ENCODE measurements around the gene USP12.
"Not testable (repeated sequence)": the region's sequence is repeated elsewhere in the genome, so short reads cannot be mapped to it uniquely, and the experiment has no call there.

The USP12 gene

GRCh38 chr13:27118428-27119054, 53.1 kb downstream of the USP12 start:
- no peak for DNase-seq

GRCh38 chr13:27117952-27118351, 53.7 kb downstream of the USP12 start:
- peak; percentile 10 for DNase-seq

- DNase-seq: no peak
These were observed 54.5 kb downstream of the USP12 start for GRCh38 chr13:27117158-27117557.

DNA sequence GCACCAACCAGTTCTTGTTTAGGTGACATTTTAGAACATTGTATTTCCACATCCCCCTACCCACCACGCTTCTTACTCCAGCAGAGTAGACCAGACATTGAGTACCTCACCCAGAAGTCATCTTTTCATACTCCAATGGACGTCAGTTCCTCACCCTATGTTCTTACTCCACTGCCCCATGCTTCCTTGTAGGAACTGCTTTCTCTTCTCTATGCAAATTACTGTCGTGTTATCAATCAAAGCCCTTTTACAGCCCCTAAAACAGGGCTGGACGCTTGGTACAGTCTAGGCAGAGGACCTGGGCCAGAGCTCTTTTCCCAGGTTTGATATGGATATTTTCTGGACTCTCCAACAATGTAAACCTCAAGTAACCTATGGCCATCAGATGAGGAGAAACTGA, 58.2 kb downstream of the USP12 start:
- DNase-seq: no peak

- no peak for DNase-seq
These were observed 59.6 kb downstream of the USP12 start for GRCh38 chr13:27112006-27112405.

DNA sequence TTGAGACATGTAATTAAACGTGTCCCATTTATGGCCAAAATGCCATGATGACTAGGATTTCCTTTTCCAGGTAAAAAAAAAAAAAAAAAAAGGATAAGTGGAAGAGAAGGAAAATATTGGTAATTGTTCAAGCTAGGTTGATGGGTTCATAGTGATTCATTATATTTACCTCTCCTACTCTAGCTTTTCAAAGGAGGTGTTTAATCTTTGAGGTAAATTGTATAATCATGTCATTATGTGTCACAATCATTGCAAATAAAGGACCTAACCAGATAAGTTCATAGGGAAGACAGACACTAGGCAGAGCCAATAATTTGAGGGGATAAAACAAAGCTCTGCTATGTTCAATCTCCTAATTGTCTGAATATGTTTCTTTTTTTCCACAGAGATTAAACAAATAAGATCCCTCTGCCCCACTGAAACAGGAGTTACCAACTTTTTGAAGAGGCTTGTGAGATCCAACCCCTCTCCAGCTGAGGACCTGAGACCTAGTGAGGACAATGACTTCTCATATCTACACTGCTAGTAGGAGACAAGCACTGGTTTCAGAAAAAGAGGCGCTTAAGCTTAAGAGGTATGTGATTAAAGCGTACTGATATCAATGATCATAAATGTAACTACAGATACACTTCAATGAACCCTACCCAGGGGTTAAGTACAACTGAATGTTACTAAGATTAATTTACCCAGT, 61.4 kb downstream of the USP12 start:
- no peak for DNase-seq

DNA sequence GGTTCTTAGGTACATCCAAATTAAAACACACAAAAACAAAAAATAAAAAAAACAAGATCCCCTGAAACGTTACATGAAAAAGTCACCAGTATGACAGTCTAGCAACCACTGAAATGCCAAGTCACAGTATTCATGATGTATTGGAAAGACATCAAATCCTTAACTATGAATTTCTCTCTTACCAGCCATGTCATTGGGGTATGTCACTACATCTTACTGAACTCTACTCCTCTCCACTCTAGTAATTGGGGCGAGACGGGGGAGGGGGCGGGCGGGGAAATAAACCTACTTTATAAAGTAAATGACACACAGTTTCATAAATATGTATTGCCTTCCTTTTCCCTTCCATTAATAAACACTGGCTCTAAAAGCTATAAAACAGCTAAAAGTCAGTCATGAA, 65.5 kb downstream of the USP12 start:
- DNase-seq: no peak

GRCh38 chr13:27104606-27105005, 67.0 kb downstream of the USP12 start:
- no peak for DNase-seq

DNA sequence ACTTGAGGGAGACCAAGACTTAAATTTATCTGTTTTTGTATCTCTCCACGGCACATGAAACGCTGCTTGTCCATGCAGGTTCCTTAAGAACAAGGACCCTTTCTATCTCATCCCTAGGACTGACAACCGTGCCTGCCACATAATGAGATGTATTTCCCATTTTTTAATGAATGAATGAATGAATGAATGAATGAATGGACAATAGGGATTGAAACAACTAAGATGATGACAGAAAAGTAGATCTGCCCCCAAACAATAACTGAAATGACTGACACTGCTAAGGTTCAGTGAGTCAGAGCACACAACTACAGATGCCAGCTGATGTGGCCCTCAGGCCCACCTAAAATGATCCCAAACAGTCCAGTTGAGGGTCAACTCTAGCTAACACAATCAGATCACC, 69.8 kb downstream of the USP12 start:
- no peak for DNase-seq

DNA sequence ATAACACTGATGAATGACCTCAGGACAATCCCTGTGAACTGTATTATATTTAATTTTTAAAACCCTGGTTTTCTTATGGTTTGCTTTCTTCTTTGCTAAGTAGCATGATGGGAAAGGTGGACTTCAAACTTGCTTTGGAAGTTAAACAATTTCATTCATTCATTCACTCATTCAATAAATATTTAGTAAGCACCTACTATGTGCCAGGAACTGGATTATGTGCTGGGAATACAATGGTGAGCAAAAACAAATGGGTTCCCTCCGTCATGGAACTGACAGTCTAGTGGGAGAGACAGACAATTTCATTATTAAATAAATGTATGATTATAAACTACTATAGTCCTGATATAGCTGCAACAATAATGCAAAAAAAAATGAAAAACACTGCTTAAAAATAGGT, 70.3 kb downstream of the USP12 start:
- DNase-seq: no peak

- no peak for DNase-seq
These were observed 73.9 kb downstream of the USP12 start for GRCh38 chr13:27097691-27098090.

GRCh38 chr13:27091451-27091850, 80.2 kb downstream of the USP12 start:
- no peak for DNase-seq

DNA sequence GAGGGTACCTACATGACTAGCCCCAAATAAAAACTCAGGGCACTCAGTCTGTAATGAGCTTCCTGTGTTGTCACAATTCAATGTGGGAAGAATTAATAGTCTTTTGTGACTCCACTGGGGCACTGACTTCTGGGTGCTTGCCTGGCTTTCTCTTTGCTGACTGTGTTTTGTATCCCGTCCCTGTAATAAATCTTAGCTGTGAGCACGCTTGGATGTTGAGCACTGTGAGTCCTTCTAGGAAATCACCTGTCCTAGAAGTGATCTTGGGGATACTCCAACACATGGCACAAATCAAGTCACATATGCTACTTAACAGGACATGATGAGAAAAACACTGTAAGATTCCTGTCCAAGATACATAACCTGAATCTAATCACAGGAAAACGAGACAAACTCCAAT, 83.0 kb downstream of the USP12 start:
- DNase-seq: no peak

- DNase-seq: no peak
These were observed 84.9 kb downstream of the USP12 start for GRCh38 chr13:27086599-27087265.

- DNase-seq: no peak
These were observed 88.4 kb downstream of the USP12 start for GRCh38 chr13:27083183-27083582.

GRCh38 chr13:27081893-27082679, 89.5 kb downstream of the USP12 start:
- no peak for DNase-seq

- DNase-seq: no peak
These were observed 91.3 kb downstream of the USP12 start for GRCh38 chr13:27080018-27080948.

- DNase-seq: no peak
These were observed 92.1 kb downstream of the USP12 start for GRCh38 chr13:27079421-27079958.

GRCh38 chr13:27077451-27077850, 94.2 kb downstream of the USP12 start:
- no peak for DNase-seq

DNA sequence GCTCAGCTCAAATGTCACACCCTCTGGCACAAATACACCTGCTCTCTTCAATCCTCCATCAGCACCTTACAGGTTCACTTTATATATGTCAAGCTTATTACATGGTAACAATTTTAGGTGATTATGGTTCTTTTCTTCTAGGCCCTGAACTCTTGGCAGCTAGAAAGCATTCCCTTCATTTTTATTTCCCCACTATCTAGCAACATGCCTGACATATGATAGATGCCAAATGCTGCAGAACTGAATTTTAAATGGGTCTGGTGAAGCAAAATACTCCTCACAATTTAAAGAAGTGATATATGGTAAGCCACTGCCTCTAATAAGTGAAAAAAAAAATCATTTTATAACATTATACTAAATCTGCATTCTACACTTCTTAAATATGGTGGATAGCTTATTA, 95.2 kb downstream of the USP12 start:
- no peak for DNase-seq

GRCh38 chr13:27073186-27073585, 98.4 kb downstream of the USP12 start:
- no peak for DNase-seq

DNA sequence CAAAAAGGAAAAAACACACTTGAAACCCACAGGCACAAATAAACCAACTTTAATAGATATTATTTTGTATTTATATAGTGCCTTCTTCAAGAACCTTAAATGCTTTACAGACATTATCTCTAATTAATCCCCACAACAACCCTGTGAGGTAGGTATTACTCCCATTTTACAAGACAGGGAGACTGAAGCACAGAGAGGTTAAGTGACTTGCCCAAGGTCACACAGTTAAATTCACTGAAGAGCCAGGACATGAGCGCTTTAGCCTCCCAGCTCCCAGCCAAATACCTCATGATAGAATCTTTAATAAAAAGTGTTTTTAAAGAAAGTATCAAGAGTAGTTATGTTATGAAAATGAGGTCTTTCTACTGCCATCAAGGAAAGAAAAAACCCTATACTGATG, 105.5 kb downstream of the USP12 start:
- not testable (repeated sequence) for DNase-seq

Data from DMS 273 treated with DMSO at 0.1 percent for 48 hours (cell line).